GM18499 (cell line): ENCODE data around the gene CYTH3.
"Not testable (repeated sequence)": the region's sequence is repeated elsewhere in the genome, so short reads cannot be mapped to it uniquely, and the experiment has no call there.

Experiments
- ATAC-seq: cut with Tn5 transposase; IDR thresholded peaks from one replicate; pipeline ENCODE4 v1.9.1; 2021; ENCODE audit warnings: moderate number of reproducible peaks; ENCODE audit not compliant: insufficient read depth, unreplicated experiment

Gene CYTH3

GRCh38 chr7:6283391-6284054, 11.1 kb upstream of the CYTH3 start:
- not testable (repeated sequence) for ATAC-seq

DNA sequence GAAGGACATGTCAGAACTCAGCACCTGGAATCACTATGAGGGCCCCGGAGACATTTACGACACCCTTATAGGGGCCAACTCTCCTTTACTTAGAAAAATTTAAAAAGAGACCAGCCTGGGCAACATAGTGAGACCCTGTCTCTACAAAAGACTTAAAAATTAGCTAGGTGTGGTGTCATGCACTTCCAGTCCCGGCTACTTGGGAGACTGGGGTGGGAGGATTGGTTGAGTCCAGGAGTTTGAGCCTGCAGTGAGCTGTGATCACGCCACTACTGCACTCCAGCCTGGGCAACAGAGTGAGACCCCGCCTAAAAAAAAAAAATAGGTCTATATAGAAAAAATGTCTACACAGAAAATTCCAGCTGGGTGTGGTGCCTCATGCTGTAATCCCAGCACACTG, 7.5 kb upstream of the CYTH3 start:
- no peak for ATAC-seq

- no peak for ATAC-seq
Observed at GRCh38 chr7:6279341-6279740, 6.9 kb upstream of the CYTH3 start.

- ATAC-seq = no peak
Observed at GRCh38 chr7:6278749-6279310, 6.4 kb upstream of the CYTH3 start.

GRCh38 chr7:6277476-6277875, 5.1 kb upstream of the CYTH3 start:
- no peak for ATAC-seq

- no peak for ATAC-seq
Observed at GRCh38 chr7:6276911-6277408, 4.5 kb upstream of the CYTH3 start.

DNA sequence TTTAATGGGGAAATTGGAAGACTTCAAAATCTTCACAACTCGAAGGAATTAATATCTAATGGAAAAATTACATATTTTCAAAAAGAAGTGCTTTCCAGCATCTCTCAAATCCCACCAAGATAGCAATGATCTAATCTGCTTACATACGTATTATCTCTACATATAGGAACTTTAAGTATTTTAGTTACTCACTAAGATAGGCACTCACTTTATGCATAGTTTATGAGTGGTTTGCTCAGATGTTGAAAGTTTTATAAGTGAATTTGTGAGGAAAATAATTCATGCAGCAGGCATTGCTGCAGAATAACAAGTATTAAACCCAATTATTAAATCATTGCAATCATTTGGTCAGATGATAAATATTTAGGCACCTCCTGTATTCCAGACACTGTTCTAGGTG, 2.3 kb upstream of the CYTH3 start:
- ATAC-seq = no peak

GRCh38 chr7:6273917-6274630, 1.6 kb upstream of the CYTH3 start:
- no peak for ATAC-seq

GRCh38 chr7:6273380-6273837, 985 bp upstream of the CYTH3 start:
- ATAC-seq = no peak

DNA sequence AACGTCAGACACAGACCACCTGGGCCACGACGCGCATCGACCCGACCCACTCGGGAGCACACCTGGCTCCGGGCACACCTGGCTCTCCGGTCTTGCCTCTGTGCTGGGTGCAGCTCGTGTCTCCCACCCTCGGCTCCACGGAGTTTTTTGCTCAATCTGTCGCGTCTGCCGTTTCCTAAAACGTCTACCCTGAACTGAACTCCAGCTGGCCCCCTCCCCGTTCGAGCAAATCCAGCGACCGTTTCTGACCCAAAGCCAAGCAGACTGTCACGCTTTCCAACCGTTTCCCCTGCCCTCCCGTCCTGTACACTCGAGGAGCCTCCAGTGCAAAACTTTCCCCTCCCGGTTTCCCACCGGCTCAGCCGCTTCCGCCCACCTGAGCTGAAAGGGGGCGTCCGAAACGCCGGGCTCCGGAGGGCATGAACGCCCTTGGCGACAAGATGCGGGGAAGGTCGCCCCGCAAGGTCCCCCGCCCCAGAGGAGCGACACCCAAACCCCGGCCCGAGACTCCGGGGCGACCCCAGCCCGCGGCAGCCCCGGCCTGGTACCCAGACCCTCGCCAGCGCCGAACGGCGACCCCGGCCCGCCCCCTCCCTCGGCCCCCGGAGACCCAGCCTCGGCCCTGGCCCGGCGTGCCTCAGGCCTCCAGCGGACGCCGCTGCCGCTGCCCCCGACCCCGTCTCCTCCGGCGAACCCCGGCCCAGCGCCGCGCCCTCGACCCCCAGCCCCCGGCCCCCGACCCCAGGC, 557 bp downstream of the CYTH3 start:
- no peak for ATAC-seq

GRCh38 chr7:6271060-6271658, 1.3 kb downstream of the CYTH3 start:
- no peak for ATAC-seq

- ATAC-seq = no peak
Observed at GRCh38 chr7:6269527-6269926, 2.9 kb downstream of the CYTH3 start.

GRCh38 chr7:6268907-6269306, 3.5 kb downstream of the CYTH3 start:
- ATAC-seq = no peak

DNA sequence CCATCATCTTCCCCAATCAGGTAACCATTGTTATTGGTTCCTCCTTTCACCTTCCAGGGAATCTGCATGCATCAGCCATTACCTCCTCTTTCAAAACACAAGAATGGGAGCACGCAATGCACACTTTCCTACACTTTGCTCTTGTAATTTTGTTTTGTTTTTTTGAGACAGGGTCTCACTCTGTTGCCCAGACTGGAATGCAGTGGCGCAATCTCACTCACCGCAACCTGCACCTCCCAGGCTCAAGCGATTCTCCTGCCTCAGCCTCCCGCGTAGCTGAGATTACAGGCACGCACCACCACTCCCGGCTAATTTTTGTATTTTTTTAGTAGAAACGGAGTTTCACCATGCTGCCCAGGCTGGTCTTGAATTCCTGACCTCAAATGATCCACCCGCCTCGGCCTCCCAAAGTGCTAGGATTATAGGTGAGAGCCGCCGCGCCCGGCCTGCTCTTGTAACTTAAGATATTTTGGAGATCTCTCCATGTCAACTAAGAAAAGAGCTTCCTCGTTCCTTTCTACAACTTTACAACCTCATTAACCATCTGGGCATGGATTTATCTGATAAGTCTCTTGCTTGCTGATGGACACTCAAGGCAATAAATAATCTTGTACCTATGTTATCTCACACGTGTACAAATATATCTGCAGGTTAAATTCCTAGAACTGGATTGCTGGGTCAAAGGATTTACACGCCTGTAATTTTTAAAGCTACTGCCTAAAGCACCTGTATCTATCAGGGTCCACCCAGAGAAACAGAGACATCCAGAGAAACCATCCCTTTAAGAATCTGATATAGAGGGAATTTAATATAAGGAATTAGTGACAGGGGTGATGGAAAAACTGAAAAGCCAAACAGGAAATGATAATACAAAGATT, 4.2 kb downstream of the CYTH3 start:
- no peak for ATAC-seq

GRCh38 chr7:6266699-6267098, 5.7 kb downstream of the CYTH3 start:
- no peak for ATAC-seq

DNA sequence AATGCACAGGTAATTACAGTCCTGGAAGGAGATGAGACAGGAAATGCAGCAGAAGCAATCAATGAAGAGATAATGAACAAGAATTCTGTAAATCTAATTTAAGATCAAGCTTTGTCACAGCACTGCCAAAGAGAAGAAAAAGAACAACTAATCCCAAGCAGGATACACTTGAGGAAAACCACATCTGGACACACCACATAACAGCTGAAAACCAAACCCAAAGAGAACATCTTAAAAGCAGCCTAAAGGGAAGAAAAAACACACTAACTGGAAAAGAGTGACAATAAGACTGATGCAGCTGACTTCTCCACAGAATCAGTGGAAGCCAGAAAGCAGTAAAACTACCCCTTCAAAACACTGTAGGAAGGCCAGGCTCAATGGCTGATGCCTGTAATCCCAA, 10.2 kb downstream of the CYTH3 start:
- no peak for ATAC-seq

DNA sequence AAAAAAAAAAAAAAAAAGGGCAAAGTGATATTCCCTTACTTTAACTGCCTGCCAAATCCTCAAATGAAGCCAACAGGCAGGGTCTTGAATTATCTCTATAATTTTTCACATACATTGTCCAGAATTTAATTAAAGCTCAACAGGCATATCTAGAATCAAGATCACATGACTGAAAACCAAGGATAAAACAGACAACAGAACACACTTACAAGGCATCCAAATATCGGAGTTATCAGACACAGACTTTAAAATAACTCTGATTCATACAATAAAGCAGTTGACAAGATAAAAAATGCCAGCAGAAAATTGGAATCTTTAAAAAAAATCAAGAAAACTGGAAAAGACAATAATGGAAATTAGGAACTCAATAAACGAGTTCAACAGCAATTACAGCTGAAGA, 10.7 kb downstream of the CYTH3 start:
- no peak for ATAC-seq

GRCh38 chr7:6260291-6261187, 11.9 kb downstream of the CYTH3 start:
- no peak for ATAC-seq

- no peak for ATAC-seq
Observed at GRCh38 chr7:6259257-6259656, 13.2 kb downstream of the CYTH3 start.
